ENCODE data around the gene ATG9A. TPM values are rescaled to one million over a fixed set of nuclear protein-coding genes. Genes with fewer than 3 reads are reported as not detected.

The ATG9A gene
- total RNA-seq, 1 experiment from 2014 or later, result 39.2 TPM

DNA sequence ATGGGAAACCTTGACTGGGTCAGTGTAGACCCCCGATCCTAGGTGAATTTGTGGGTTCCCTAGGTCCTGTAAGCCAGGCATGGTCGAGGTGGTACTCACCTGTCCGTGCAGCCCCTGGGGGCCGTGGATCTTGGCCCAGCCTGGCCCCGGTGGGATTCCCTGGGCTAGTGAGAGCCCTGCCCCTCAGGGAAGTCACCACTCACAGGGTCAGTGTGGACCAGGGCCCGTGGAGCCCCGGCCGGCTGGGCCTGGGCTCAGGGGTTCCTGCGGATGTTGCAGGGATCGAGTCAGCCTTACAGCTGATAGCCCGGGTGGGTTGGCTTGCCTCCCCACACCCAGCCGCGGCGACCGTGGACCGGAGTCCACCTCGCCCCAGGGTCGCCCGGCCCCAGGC lies 528 bp downstream of the ATG9A start:
- no peak for DNase-seq (ENCODE audit: low read depth)
- in situ Hi-C loops (cut with HindIII; ENCODE audit: low pct_unique_long_range_greater_than_20kb, low sequenced_read_pairs), result no loop called here

DNA sequence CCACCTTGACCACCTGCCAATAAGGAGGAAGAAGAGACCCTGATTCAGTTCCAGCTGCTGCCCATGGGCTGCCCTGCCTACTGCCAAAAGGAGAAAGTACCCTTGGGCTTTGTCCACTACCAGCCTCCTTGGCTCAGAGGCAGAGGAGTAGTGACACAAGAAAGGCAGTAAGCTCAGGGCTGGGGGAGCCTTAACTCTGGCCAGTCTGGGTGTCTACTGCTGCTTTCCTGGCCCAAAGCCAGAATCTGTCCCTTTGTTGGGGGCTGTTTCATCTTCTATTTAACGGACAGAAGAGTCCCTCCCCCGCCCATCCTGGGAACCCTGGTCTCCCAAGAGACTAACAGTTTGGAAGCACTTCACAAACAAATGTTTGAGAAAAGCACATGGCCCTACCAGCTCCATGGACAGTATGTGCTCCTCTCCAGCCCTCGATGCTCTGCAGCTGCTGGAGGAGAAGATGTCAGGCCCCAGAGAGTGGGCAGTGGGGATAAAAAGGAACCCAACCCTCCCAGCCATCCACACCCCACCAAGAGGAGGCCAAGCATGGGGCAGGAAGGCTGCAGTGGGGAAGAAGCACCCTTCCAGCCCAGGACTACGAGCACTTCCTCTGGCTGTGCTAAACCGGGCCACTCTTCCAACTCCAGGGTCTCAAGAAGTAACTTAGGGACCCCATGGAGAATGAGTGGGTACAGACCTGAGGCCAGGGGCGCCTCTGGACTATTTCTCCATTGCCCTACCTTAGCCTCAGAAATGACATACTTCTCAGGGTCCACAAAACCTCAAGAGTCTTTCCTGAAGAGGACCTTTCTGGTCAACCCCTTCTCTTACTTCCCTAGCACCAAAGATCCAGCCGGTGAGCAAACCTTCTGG lies 1.2 kb downstream of the ATG9A start:
- in situ Hi-C loops (cut with HindIII; ENCODE audit: low pct_unique_long_range_greater_than_20kb, low sequenced_read_pairs), result no loop called here
- no peak for DNase-seq (ENCODE audit: low read depth)

DNA sequence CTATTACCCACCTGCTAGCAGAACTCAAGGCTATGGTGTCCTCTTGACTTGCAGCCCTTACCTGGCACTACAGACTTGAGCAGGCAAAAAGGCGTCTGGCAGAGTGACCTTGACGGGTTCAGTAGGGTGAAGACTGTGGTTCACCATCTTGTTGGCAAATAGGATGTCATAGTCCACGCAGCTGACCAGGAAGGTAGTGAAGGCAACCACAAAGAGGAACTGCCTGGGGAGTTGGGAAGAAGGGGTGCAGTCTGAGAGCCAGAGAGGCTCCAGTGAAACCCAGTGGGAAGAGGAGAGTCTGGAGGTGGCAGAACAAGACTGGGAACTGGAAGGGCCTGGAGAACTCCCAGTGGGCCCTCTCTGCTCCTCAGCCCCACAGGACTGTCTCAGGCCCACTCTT lies 4.1 kb downstream of the ATG9A start:
- no peak for DNase-seq (ENCODE audit: low read depth)
- in situ Hi-C loops (cut with HindIII; ENCODE audit: low pct_unique_long_range_greater_than_20kb, low sequenced_read_pairs), result no loop called here

- DNase-seq (ENCODE audit: low read depth), result no peak
- in situ Hi-C loops (cut with HindIII; ENCODE audit: low pct_unique_long_range_greater_than_20kb, low sequenced_read_pairs), result no loop called here
Observed at GRCh38 chr2:219223831-219224610, 5.4 kb downstream of the ATG9A start.

- in situ Hi-C loops (cut with HindIII; ENCODE audit: low pct_unique_long_range_greater_than_20kb, low sequenced_read_pairs), result no loop called here
Observed at GRCh38 chr2:219221957-219222518, 7.4 kb downstream of the ATG9A start.

DNA sequence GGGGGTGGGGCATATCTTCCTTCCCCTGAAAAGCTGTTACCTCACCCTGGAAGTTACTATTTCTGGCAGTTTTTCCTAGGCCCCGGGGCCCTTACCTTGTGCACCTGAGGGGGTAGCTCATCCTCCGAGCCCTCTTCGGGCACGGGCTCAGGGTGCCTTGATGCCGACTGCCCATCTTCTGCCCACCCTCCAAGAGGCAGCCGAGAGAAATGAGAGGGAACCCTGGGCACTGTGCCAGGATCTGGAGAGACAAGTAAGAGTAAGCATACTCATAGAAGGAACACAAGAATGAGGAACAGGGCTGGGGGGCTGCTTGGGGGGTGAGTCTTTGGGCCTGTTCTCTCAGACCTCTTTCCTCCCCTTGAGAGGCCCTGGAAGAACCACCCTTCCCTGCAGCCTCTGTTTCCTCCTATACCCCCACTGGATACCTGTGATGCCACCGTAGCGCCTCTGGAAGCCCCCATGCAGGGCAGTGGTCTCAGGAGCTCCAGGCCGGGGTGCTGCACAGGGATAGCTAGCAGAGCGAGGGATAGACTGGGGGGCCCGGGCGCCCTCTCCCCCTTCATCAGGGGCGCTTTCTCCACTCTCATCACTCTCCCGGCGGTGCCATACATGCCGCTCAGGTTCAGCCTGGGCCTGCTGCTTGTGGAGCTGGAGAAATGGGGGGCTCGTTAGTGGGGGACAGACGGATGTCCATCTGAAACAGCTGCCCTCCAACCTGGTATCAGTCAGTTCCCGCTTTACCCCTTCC lies 8.6 kb downstream of the ATG9A start:
- in situ Hi-C loops (cut with HindIII; ENCODE audit: low pct_unique_long_range_greater_than_20kb, low sequenced_read_pairs), result no loop called here
- DNase-seq (ENCODE audit: low read depth), result no peak

More at GRCh38 chr2:219221957-219222518, 7.4 kb downstream of the ATG9A start:
- DNase-seq (ENCODE audit: low read depth), result no peak

- DNase-seq (ENCODE audit: low read depth), result no peak
- in situ Hi-C loops (cut with HindIII; ENCODE audit: low pct_unique_long_range_greater_than_20kb, low sequenced_read_pairs), result no loop called here
Observed at GRCh38 chr2:219219784-219220532, 9.5 kb downstream of the ATG9A start.

GRCh38 chr2:219218732-219219701 lies 10.4 kb downstream of the ATG9A start, which contains the start of gene ABCB6:
ABCB6 (minus strand) TSS chr2:219218958; CDS start chr2:219218673, 285 bp downstream.
- peak; percentile 91 for DNase-seq (ENCODE audit: low read depth)
- in situ Hi-C loops (cut with HindIII; ENCODE audit: low pct_unique_long_range_greater_than_20kb, low sequenced_read_pairs), result no loop called here

GRCh38 chr2:219218217-219218731 lies 11.2 kb downstream of the ATG9A start:
- DNase-seq (ENCODE audit: low read depth), result peak; percentile 77
- in situ Hi-C loops (cut with HindIII; ENCODE audit: low pct_unique_long_range_greater_than_20kb, low sequenced_read_pairs), result no loop called here

DNA sequence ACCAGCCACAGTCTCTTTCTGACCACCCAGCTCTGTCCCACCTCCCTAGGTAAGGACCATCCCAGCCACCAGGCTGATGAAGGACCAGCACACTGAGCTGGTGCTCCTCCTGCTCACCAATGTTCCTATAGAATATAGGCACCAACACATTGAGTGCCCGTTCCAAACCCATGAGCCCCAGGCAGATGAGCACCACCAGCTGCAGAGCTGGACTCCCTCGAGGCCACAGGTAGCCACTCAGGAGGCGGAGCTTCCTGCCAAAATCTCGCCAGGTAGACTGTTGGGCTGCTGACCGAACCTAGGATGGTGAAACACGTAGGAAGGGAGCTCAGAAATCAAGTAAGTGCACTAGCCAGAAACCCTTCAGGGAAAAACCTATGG lies 12.9 kb downstream of the ATG9A start:
- DNase-seq (ENCODE audit: low read depth), result no peak
- in situ Hi-C loops (cut with HindIII; ENCODE audit: low pct_unique_long_range_greater_than_20kb, low sequenced_read_pairs), result no loop called here

DNA sequence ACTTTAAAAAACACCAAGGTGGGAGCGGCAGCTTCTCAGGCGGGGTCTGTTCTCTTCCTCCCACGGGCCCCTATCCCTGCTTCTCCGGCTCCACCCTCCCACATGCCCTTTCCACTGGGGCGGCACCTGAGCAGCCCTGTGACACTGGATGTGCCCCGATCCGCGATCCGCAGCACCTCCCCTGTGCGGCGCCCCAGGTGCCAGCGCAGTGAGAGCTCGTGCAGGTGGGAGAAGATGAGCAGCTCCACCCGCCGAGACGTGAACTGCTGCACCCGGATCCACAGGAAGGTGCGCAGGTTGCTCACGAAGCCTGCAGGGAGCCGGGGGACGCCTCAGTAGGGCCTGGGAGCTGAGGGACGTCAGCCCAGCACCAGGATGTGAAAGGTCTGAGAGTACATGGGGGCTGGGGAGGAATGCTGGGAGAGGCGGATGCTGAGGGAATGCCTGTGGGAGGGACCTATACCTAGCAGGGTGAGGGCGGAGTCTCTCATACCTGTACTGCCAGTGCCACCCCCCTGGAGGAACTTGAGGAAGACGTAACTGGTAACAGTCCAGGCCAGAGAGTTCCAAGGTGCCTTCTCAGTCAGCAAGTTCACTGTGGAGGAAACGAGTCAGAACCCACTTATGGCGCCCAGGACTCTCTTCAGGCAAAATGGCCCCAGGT lies 13.4 kb downstream of the ATG9A start:
- no peak for DNase-seq (ENCODE audit: low read depth)
- in situ Hi-C loops (cut with HindIII; ENCODE audit: low pct_unique_long_range_greater_than_20kb, low sequenced_read_pairs), result no loop called here

DNA sequence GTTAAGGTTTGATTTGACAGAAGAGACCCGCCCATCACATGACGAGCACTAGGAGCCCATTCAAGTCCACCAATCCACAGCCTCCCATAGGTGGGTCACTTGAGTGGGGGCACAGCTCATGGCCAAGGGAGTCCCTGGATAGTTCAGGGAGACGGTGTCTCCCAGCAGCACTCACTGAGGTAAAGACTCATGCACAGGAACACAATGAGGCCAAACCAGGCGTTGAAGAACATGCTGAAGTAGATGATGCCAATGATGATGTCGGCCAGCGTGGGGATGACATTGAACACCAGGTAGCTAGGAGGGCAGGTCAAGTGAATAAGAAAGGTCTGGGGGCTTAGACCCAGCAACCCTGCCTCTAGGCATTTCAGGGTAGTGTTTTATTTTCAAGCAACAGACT lies 14.7 kb downstream of the ATG9A start:
- in situ Hi-C loops (cut with HindIII; ENCODE audit: low pct_unique_long_range_greater_than_20kb, low sequenced_read_pairs), result no loop called here
- DNase-seq (ENCODE audit: low read depth), result no peak

GRCh38 chr2:219214141-219214540 lies 15.3 kb downstream of the ATG9A start:
- in situ Hi-C loops (cut with HindIII; ENCODE audit: low pct_unique_long_range_greater_than_20kb, low sequenced_read_pairs), result no loop called here
- DNase-seq (ENCODE audit: low read depth), result no peak

GRCh38 chr2:219213486-219214071 lies 15.9 kb downstream of the ATG9A start:
- no peak for DNase-seq (ENCODE audit: low read depth)
- in situ Hi-C loops (cut with HindIII; ENCODE audit: low pct_unique_long_range_greater_than_20kb, low sequenced_read_pairs), result no loop called here

GRCh38 chr2:219213026-219213415 lies 16.4 kb downstream of the ATG9A start:
- DNase-seq (ENCODE audit: low read depth), result no peak
- in situ Hi-C loops (cut with HindIII; ENCODE audit: low pct_unique_long_range_greater_than_20kb, low sequenced_read_pairs), result no loop called here

DNA sequence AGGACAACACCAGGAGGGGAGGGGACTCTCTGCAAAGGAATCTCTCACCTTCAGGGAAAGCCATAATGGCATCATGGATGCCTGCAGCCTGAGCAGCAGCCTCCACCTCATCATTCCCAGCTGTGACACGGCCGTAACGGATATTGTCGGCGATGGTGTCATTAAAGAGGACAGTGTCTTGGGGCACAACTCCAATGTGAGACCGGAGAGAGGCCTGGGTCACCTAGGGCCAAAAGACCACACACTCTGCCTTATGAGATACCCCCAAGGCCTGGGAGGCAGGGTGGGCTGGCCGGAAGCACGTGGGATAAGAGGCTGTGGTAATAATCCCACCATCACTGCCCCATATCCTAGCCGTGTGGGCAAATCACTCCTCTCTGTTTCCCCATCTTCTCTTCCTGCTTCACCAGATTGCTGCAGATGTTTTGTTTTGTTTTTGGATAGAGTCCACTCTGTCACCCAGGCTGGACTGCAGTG lies 18.5 kb downstream of the ATG9A start:
- DNase-seq (ENCODE audit: low read depth), result no peak
- in situ Hi-C loops (cut with HindIII; ENCODE audit: low pct_unique_long_range_greater_than_20kb, low sequenced_read_pairs), result no loop called here
